Fibroblast of peridontal ligament (primary cell): ENCODE results near the gene LARP4B.
"Not testable (repeated sequence)": the region's sequence is repeated elsewhere in the genome, so short reads cannot be mapped to it uniquely, and the experiment has no call there.

ENCODE experiments used
- DNase-seq: peaks from one replicate; pipeline ENCODE4 v3.0.0-alpha.2; 2010; ENCODE audit errors: extremely low read depth

LARP4B gene

GRCh38 chr10:786633-787474, 144.7 kb downstream of the LARP4B start:
- DNase-seq: no peak

- no peak for DNase-seq
These were observed 145.7 kb downstream of the LARP4B start for GRCh38 chr10:785861-786214.

GRCh38 chr10:785089-785860, 146.2 kb downstream of the LARP4B start:
- no peak for DNase-seq

- peak; percentile 70 for DNase-seq
These were observed 147.0 kb downstream of the LARP4B start for GRCh38 chr10:784403-785088.

- DNase-seq: no peak
These were observed 148.5 kb downstream of the LARP4B start for GRCh38 chr10:782751-783648.

GRCh38 chr10:780536-781524, 150.7 kb downstream of the LARP4B start:
- DNase-seq: no peak

GRCh38 chr10:778626-779330, 152.7 kb downstream of the LARP4B start:
- DNase-seq: no peak

- no peak for DNase-seq
These were observed 153.5 kb downstream of the LARP4B start for GRCh38 chr10:777913-778479.

- DNase-seq: no peak
These were observed 154.7 kb downstream of the LARP4B start for GRCh38 chr10:776772-777171.

- no peak for DNase-seq
These were observed 156.0 kb downstream of the LARP4B start for GRCh38 chr10:775245-776075.

GRCh38 chr10:774661-775244, 156.8 kb downstream of the LARP4B start:
- DNase-seq: no peak

GRCh38 chr10:774223-774622, 157.3 kb downstream of the LARP4B start:
- DNase-seq: no peak

- DNase-seq: no peak
These were observed 157.8 kb downstream of the LARP4B start for GRCh38 chr10:773562-774161.

- no peak for DNase-seq
These were observed 159.3 kb downstream of the LARP4B start for GRCh38 chr10:772227-772637.

GRCh38 chr10:771647-772046, 159.9 kb downstream of the LARP4B start:
- no peak for DNase-seq

- DNase-seq: no peak
These were observed 160.5 kb downstream of the LARP4B start for GRCh38 chr10:770975-771374.

GRCh38 chr10:770048-770712, 161.3 kb downstream of the LARP4B start:
- DNase-seq: not testable (repeated sequence)
